ENCODE results near the gene ZNF862. TPM values are rescaled to one million over a fixed set of nuclear protein-coding genes. Genes with fewer than 3 reads are reported as not detected.

Gene ZNF862
- total RNA-seq, 1 experiment from 2014 or later, result 5.7 TPM

DNA sequence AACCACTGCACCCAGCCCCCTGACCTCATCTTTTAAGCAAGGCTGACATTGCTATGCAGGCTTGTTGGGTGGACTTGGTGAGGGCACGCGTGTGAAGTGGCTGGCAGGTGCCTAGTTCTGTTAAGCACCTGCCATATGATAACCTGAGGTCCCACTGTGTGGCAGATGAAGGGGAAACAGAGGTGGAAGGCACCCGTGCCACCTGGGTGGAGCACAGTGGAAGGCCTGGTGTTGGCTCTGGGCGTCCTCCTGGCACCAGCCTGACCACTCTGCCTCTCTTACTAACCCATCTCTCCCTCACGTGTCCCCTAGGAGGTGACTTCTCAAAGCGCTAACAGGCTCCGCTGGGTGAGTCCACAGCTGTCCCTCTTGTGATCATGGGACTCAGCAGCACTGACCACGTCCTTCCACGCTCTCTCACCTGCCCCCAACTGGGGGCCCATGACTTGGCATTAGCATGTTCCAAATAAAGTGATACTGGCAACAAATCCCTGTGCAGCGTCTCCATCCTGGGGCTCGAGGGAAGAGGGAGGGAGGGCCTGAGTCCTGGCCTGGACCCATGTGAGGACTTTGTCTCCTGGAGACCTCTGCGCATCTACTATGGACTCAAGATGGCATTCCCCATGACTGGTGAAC is 4.6 kb upstream of the ZNF862 start:
- Histone ChIP-seq H3K4me1 (ENCODE audit: insufficient read depth, low read length, poor library complexity, severe bottlenecking) (no peaks in the 10 kb centered on the region), H3K36me3 (ENCODE audit: insufficient read depth, low read length, poor library complexity, severe bottlenecking) (no peaks in the 10 kb centered on the region), H3K9me3 (ENCODE audit: low read depth, low read length, poor library complexity, severe bottlenecking) (no peaks in the 10 kb centered on the region), H3K27ac (ENCODE audit: low read depth, low read length, poor library complexity, severe bottlenecking) (no peak overlapping the region), H3K4me3 (ENCODE audit: low read depth, low read length, poor library complexity, severe bottlenecking) (no peak overlapping the region), H3K27me3 (replicated peaks; ENCODE audit: insufficient read depth, low read depth, low read length, poor library complexity) (no peaks in the 10 kb centered on the region)
- no peak for DNase-seq (ENCODE audit: low spot score)
- ChIA-PET CTCF (no interaction called here), POLR2A (ENCODE audit: low non-redundant PET) (no interaction called here)
- no TSS peak for BruUV-seq (replicated peaks)
- TF ChIP-seq, protein P1, sequence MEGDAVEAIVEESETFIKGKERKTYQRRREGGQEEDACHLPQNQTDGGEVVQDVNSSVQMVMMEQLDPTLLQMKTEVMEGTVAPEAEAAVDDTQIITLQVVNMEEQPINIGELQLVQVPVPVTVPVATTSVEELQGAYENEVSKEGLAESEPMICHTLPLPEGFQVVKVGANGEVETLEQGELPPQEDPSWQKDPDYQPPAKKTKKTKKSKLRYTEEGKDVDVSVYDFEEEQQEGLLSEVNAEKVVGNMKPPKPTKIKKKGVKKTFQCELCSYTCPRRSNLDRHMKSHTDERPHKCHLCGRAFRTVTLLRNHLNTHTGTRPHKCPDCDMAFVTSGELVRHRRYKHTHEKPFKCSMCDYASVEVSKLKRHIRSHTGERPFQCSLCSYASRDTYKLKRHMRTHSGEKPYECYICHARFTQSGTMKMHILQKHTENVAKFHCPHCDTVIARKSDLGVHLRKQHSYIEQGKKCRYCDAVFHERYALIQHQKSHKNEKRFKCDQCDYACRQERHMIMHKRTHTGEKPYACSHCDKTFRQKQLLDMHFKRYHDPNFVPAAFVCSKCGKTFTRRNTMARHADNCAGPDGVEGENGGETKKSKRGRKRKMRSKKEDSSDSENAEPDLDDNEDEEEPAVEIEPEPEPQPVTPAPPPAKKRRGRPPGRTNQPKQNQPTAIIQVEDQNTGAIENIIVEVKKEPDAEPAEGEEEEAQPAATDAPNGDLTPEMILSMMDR (conservative IDR thresholded peaks at IDR 0.05; ENCODE audit: low read depth, low read length), result no peak
- intact Hi-C loops (cut with micrococcal nuclease; ENCODE audit: unreplicated experiment), result no loop called here

DNA sequence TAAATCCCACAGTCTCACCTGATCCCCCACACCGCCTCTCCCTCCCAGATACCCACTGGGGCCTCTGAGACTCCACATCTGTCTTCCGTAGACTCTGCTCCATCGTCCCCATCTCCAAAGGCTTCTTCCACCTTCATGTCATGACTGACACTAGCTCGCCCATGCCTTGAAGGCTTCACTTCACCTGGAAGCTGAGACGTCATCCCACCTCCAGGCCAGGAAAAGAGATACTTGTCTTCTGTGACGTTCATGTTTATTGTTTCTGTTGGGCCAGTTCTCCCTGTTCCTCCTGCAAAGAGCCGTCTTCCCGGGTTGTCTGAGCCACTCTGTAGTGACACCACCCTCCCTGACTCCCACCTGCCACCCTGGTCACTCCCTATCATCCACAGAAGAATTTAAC is 3.6 kb upstream of the ZNF862 start:
- CTCF ChIA-PET, result no interaction called here
- no TSS peak for BruUV-seq (replicated peaks)
- POLR2A ChIA-PET (ENCODE audit: low non-redundant PET), result no interaction called here

DNA sequence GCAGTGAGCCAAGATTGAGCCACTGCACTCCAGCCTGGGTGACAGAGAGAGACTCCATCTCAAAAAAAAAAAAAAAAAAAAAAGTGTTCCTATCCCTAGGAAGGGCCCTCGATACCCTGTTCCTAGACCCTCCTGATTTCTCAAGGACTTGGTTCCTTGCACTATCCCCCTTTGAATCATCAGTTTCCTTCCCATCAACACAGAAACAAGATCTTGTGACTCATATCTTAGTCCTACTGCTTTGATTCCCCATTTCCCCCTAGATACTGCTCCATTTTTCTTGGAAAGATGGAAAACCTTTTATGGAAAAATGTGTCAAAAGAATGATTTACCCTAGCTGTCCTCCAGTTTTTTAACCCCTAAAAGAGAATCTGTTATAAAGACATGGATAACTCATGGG is 1.7 kb upstream of the ZNF862 start:
- ChIA-PET CTCF (no interaction called here), POLR2A (ENCODE audit: low non-redundant PET) (no interaction called here)
- Histone ChIP-seq H3K27ac (ENCODE audit: low read depth, low read length, poor library complexity, severe bottlenecking) (no peak overlapping the region), H3K9me3 (ENCODE audit: low read depth, low read length, poor library complexity, severe bottlenecking) (no peaks in the 10 kb centered on the region), H3K4me3 (ENCODE audit: low read depth, low read length, poor library complexity, severe bottlenecking) (no peak overlapping the region), H3K27me3 (replicated peaks; ENCODE audit: insufficient read depth, low read depth, low read length, poor library complexity) (no peaks in the 10 kb centered on the region), H3K36me3 (ENCODE audit: insufficient read depth, low read length, poor library complexity, severe bottlenecking) (no peaks in the 10 kb centered on the region), H3K4me1 (ENCODE audit: insufficient read depth, low read length, poor library complexity, severe bottlenecking) (peaks cover 7% of the 10 kb centered on the region)
- no TSS peak for BruUV-seq (replicated peaks)
- no peak for DNase-seq (ENCODE audit: low spot score)
- TF ChIP-seq, protein P1 (conservative IDR thresholded peaks at IDR 0.05; ENCODE audit: low read depth, low read length), result no peak
- no peak for TF ChIP-seq EZH2 (IDR thresholded peaks at IDR 0.05; ENCODE audit: borderline replicate concordance, low read depth, low read length, poor library complexity, severe bottlenecking)
- intact Hi-C loops (cut with micrococcal nuclease; ENCODE audit: unreplicated experiment), result no loop called here

More for the DNA sequence above, 3.6 kb upstream of the ZNF862 start:
- Histone ChIP-seq H3K27ac (ENCODE audit: low read depth, low read length, poor library complexity, severe bottlenecking) (no peak overlapping the region), H3K4me1 (ENCODE audit: insufficient read depth, low read length, poor library complexity, severe bottlenecking) (peaks cover 6% of the 10 kb centered on the region), H3K4me3 (ENCODE audit: low read depth, low read length, poor library complexity, severe bottlenecking) (no peak overlapping the region), H3K27me3 (replicated peaks; ENCODE audit: insufficient read depth, low read depth, low read length, poor library complexity) (no peaks in the 10 kb centered on the region), H3K36me3 (ENCODE audit: insufficient read depth, low read length, poor library complexity, severe bottlenecking) (no peaks in the 10 kb centered on the region), H3K9me3 (ENCODE audit: low read depth, low read length, poor library complexity, severe bottlenecking) (no peaks in the 10 kb centered on the region)
- TF ChIP-seq, protein P1 (conservative IDR thresholded peaks at IDR 0.05; ENCODE audit: low read depth, low read length), result no peak
- TF ChIP-seq EZH2 (IDR thresholded peaks at IDR 0.05; ENCODE audit: borderline replicate concordance, low read depth, low read length, poor library complexity, severe bottlenecking), result no peak
- intact Hi-C loops (cut with micrococcal nuclease; ENCODE audit: unreplicated experiment), result no loop called here
- no peak for DNase-seq (ENCODE audit: low spot score)
